Prostate gland (tissue), 2 donors: Measurements from ENCODE around the gene MARK3.

ENCODE experiments used
- CTCF ChIP-seq, 4 experiments: fragments of 200-600 bp in 2 of 4; fragments of 450-650 bp in 2 of 4; sonication (generic) in 2 of 4; IDR thresholded peaks; 1 replicate in 3 of 4; 2 replicates in 1 of 4; pipeline ENCODE4 v1.5.1; 2016 to 2019; ENCODE audit warnings: antibody characterized with exemption in 4 of 4, mild to moderate bottlenecking in 2 of 4, moderate library complexity in 2 of 4
- POLR2A ChIP-seq: fragments of 450-650 bp; IDR thresholded peaks from one replicate; pipeline ENCODE4 v1.6.1; 2016; ENCODE audit warnings: antibody characterized with exemption, mild to moderate bottlenecking

GRCh38 chr14:103348154-103348553 lies 37.1 kb upstream of the MARK3 start:
- TF ChIP-seq CTCF (IDR thresholded peaks at IDR 0.05) (no peak), POLR2A (no peak)
